B cell (primary cell): ENCODE measurements around the gene CAPN12. TPM values are rescaled to one million over a fixed set of nuclear protein-coding genes. Genes with fewer than 3 reads are reported as not detected.

Experiments used
- ATAC-seq: fragments of 200-7000 bp; cut with Tn5 transposase; one replicate; pipeline ENCODE4 v1.10.0; 2021; ENCODE audit warnings: low read depth, mild to moderate bottlenecking, moderate number of reproducible peaks, moderate library complexity
- CTCF ChIA-PET: fragments of 350-600 bp; sonication (Branson Sonifier 250); formaldehyde crosslinking; loops from one replicate; lab custom pipeline; 2021; ENCODE audit warnings: antibody characterized with exemption, inconsistent platforms; lab: Charles Lee
- POLR2A ChIA-PET: fragments of 350-600 bp; sonication (Branson Sonifier 250); formaldehyde crosslinking; loops from one replicate; lab custom pipeline; 2021; ENCODE audit warnings: antibody characterized with exemption; lab: Charles Lee
- DNase-seq: peaks from one replicate; pipeline ENCODE4 v3.0.0; 2013
- H2AFZ ChIP-seq: 2 replicates; pipeline ENCODE4 v1.6.1; 2012; ENCODE audit warnings: mild to moderate bottlenecking, low read depth, low read length; ENCODE audit not compliant: insufficient read depth, poor library complexity, severe bottlenecking
- H3K27ac ChIP-seq, 2 donors: 1 replicate in 1 of 2; 2 replicates in 1 of 2; pipeline ENCODE4 v1.5.1; 2012 to 2013; ENCODE audit warnings: low read length in 2 of 2, mild to moderate bottlenecking in 2 of 2, moderate library complexity in 1 of 2
- H3K27me3 ChIP-seq, 4 experiments: fragments of 200-600 bp in 1 of 4; sonication (generic) in 1 of 4; replicated peaks in 1 of 4; 1 replicate in 2 of 4; 2 replicates in 2 of 4; pipeline versions ENCODE4 v1.6.1 to v1.7.0; 2013 to 2016; ENCODE audit warnings: low read length in 3 of 4, mild to moderate bottlenecking in 2 of 4, mixed read lengths in 1 of 4, moderate library complexity in 1 of 4; ENCODE audit not compliant: insufficient read depth in 4 of 4, control insufficient read depth in 3 of 4; ENCODE audit errors: control extremely low read depth in 1 of 4
- H3K36me3 ChIP-seq, 2 experiments: replicated peaks in 1 of 2; 1 replicate in 1 of 2; 2 replicates in 1 of 2; pipeline versions ENCODE4 v1.6.1 to v1.7.1; 2013; ENCODE audit warnings: low read length in 1 of 2; ENCODE audit not compliant: insufficient read depth in 2 of 2, control insufficient read depth in 1 of 2; ENCODE audit errors: control extremely low read depth in 1 of 2, extremely low read depth in 1 of 2
- H3K4me1 ChIP-seq, 2 donors: fragments of 200-600 bp in 1 of 2; sonication (generic) in 1 of 2; 1 replicate in 1 of 2; 2 replicates in 1 of 2; pipeline versions ENCODE4 v1.5.1 to v1.6.1; 2013 to 2017; ENCODE audit warnings: low read length in 2 of 2; ENCODE audit not compliant: control insufficient read depth in 2 of 2, insufficient read depth in 2 of 2
- H3K4me2 ChIP-seq: replicated peaks from 2 replicates; pipeline ENCODE3; 2012; ENCODE audit warnings: mild to moderate bottlenecking, low read depth, low read length; ENCODE audit not compliant: poor library complexity, severe bottlenecking
- H3K4me3 ChIP-seq, 5 experiments: fragments of 200-600 bp in 1 of 5; sonication (generic) in 1 of 5; 1 replicate in 3 of 5; 2 replicates in 2 of 5; pipeline versions ENCODE4 v1.5.1 to v1.7.0; 2011 to 2016; ENCODE audit warnings: low read length in 4 of 5, mild to moderate bottlenecking in 4 of 5, low read depth in 2 of 5, control low read depth in 1 of 5, moderate library complexity in 1 of 5; ENCODE audit not compliant: insufficient read depth in 1 of 5; ENCODE audit errors: control extremely low read depth in 1 of 5, extremely low read depth in 1 of 5
- H3K79me2 ChIP-seq: fragments of 200-600 bp; sonication (generic); one replicate; pipeline ENCODE4 v1.6.0; 2016; ENCODE audit warnings: low read length; ENCODE audit not compliant: control insufficient read depth, insufficient read depth
- H3K9ac ChIP-seq: fragments of 200-600 bp; sonication (generic); 2 replicates; pipeline ENCODE4 v1.6.1; 2017; ENCODE audit warnings: mild to moderate bottlenecking, low read length, moderate library complexity
- H3K9me3 ChIP-seq, 3 donors: one replicate each; pipeline versions ENCODE4 v1.6.1 to v1.7.1; 2013; ENCODE audit warnings: low read length in 2 of 3; ENCODE audit not compliant: control insufficient read depth in 2 of 3, insufficient read depth in 1 of 3; ENCODE audit errors: control extremely low read depth in 1 of 3
- H4K20me1 ChIP-seq: 2 replicates; pipeline ENCODE4 v1.6.0; 2012; ENCODE audit warnings: mild to moderate bottlenecking, low read length; ENCODE audit not compliant: insufficient read depth, control insufficient read depth, poor library complexity, severe bottlenecking
- H3K27ac Mint-ChIP-seq: one replicate; pipeline ENCODE4 v1.8.0; 2021; ENCODE audit warnings: mixed read lengths
- H3K27me3 Mint-ChIP-seq: one replicate; pipeline ENCODE4 v1.8.0; 2021; ENCODE audit warnings: mixed read lengths
- H3K4me1 Mint-ChIP-seq: one replicate; pipeline ENCODE4 v1.8.0; 2021; ENCODE audit warnings: mixed read lengths
- H3K4me3 Mint-ChIP-seq: one replicate; pipeline ENCODE4 v1.8.0; 2021; ENCODE audit warnings: mixed read lengths
- H3K9me3 Mint-ChIP-seq: one replicate; pipeline ENCODE4 v1.8.0; 2022; ENCODE audit warnings: mixed read lengths; ENCODE audit not compliant: insufficient read depth
- CTCF ChIP-seq: fragments of 200-600 bp; IDR thresholded peaks from one replicate; pipeline ENCODE4 v1.8.0; 2022; ENCODE audit warnings: antibody characterized with exemption, mild to moderate bottlenecking
- EZH2 ChIP-seq: IDR thresholded peaks from 2 replicates; pipeline ENCODE4 v1.6.1; 2012; ENCODE audit warnings: borderline replicate concordance, low read depth, mild to moderate bottlenecking, moderate library complexity, low read length; ENCODE audit not compliant: insufficient read depth, poor library complexity, severe bottlenecking
- WGBS: methylation state at CpG from one replicate; pipeline ENCODE4 v1.1.5; 2013; ENCODE audit warnings: missing lambda C conversion rate; ENCODE audit not compliant: insufficient coverage; 5-methylcytosine and 5-hydroxymethylcytosine counted together
- intact Hi-C: fragments of 100-400 bp; cut with micrococcal nuclease; formaldehyde crosslinking; loops from one replicate; pipeline ENCODE4 v1.10.0; 2022
- polyA plus RNA-seq: library from polyadenylated mRNA; depleted of rRNA; stranded (reverse); fragments of >200 nt; gene quantifications from 2 replicates; pipeline ENCODE4 v1.2.3, GENCODE V29; 2012
- total RNA-seq, 2 donors: library from RNA; stranded (reverse); fragments of 120-200 nt in 1 of 2; gene quantifications; 1 replicate in 1 of 2; 2 replicates in 1 of 2; pipeline versions ENCODE4 v1.2.3 to v1.2.4, GENCODE V29; 2013 to 2022

CAPN12 gene
- total and polyA plus RNA-seq, 2 donors (not counting 1 experiment from before 2014, with no cell fraction given) = 28.6 to 104 TPM

GRCh38 chr19:38778733-38779132 lies 34.5 kb upstream of the CAPN12 start:
- no peak overlapping the region for H3K9ac ChIP-seq
- H3K4me1 Mint-ChIP-seq = no peaks in the 10 kb centered on the region

More at GRCh38 chr19:38778733-38779132, 34.5 kb upstream of the CAPN12 start:
- intact Hi-C loops = no loop called here
- CTCF ChIA-PET = interaction anchor here (1.2 kb wide), 1 partner anchor 9 kb away, joined by 5 read pairs; no protein-coding TSS in a partner anchor
- Histone ChIP-seq H3K4me3 (no peak overlapping the region), H2AFZ (no peak overlapping the region), H3K4me2 (no peak overlapping the region), H3K27me3 (no peaks in the 10 kb centered on the region), H3K36me3 (no peaks in the 10 kb centered on the region), H3K79me2 (no peaks in the 10 kb centered on the region), H3K27ac (no peak overlapping the region), H3K9me3 (no peaks in the 10 kb centered on the region), H3K4me1 (no peaks in the 10 kb centered on the region), H4K20me1 (no peaks in the 10 kb centered on the region)
- ATAC-seq (no peak), DNase-seq (no peak)
- Mint-ChIP-seq H3K9me3 (no peaks in the 10 kb centered on the region), H3K27me3 (peaks cover 9% of the 10 kb centered on the region), H3K4me3 (no peak overlapping the region), H3K27ac (no peak overlapping the region)
- WGBS = 80% methylated on average over 7 of the region's 7 CpGs
- POLR2A ChIA-PET = no interaction called here
- TF ChIP-seq CTCF = no peak
- no peak for TF ChIP-seq EZH2
